ENCODE results near the gene RTN4R.

- no peak for TF ChIP-seq EZH2 (IDR thresholded peaks at IDR 0.05)
- TF ChIP-seq CTCF (IDR thresholded peaks at IDR 0.05 in 2 of 3, conservative IDR thresholded peaks at IDR 0.05 in 1 of 3; ENCODE audit: borderline replicate concordance in 1 of 3, insufficient read depth in 1 of 3, low read depth in 2 of 3, low read length in 2 of 3): no peak
- no peak for TF ChIP-seq RAD21 (IDR thresholded peaks at IDR 0.05; ENCODE audit: low read depth)
- TF ChIP-seq POLR2A (IDR thresholded peaks at IDR 0.05; ENCODE audit: borderline replicate concordance, extremely low read depth, insufficient read depth, insufficient read length): no peak
- TF ChIP-seq POLR2AphosphoS5 (IDR thresholded peaks at IDR 0.05; ENCODE audit: low read depth, low read length): no peak
- TF ChIP-seq CBX3 (IDR thresholded peaks at IDR 0.05; ENCODE audit: low read depth): no peak
- TF ChIP-seq ATF3 (IDR thresholded peaks at IDR 0.05): no peak
Observed at GRCh38 chr22:20197407-20198030, 70.6 kb downstream of the RTN4R start.

Measured in HCT116 (cell line).